OCI-LY1 (cell line): ENCODE data around the gene C13orf46.

Source experiments
- CTCF ChIP-seq: fragments of 200-600 bp; sonication (generic), shearing (Covaris generic); IDR thresholded peaks from 2 replicates; pipeline ENCODE4 v1.5.1; 2017; ENCODE audit warnings: mild to moderate bottlenecking, antibody characterized with exemption, low read length, moderate library complexity, mixed read lengths
- EZH2 ChIP-seq: fragments of 200-600 bp; sonication (generic), shearing (Covaris generic); IDR thresholded peaks from 2 replicates; pipeline ENCODE4 v1.8.0; 2017; ENCODE audit warnings: borderline replicate concordance, mixed run types, mild to moderate bottlenecking, antibody characterized with exemption, low read length, moderate library complexity, mixed read lengths

GRCh38 chr13:113962386-113962785 is 11.5 kb downstream of the C13orf46 start:
- TF ChIP-seq CTCF (no peak), EZH2 (no peak)
